Mononuclear cell (primary cell): ENCODE measurements around the gene VAV2. TPM values are rescaled to one million over a fixed set of nuclear protein-coding genes. Genes with fewer than 3 reads are reported as not detected.

Experiments used
- H3K27me3 ChIP-seq: 2 replicates; pipeline ENCODE4 v1.6.0; 2011; ENCODE audit warnings: low read length, control low read depth; ENCODE audit not compliant: insufficient read depth
- H3K4me1 ChIP-seq: 2 replicates; pipeline ENCODE4 v1.5.1; 2011; ENCODE audit warnings: mild to moderate bottlenecking, low read length, control low read depth; ENCODE audit not compliant: insufficient read depth
- H3K4me3 ChIP-seq: 2 replicates; pipeline ENCODE4 v1.5.1; 2011; ENCODE audit warnings: mild to moderate bottlenecking, low read length, moderate library complexity
- H3K9me3 ChIP-seq: 2 replicates; pipeline ENCODE4 v1.5.1; 2011; ENCODE audit warnings: low read depth, mild to moderate bottlenecking, control low read depth, low read length
- total RNA-seq: library from RNA; depleted of rRNA; stranded (reverse); fragments of >200 nt; gene quantifications from one replicate; pipeline ENCODE4 v1.2.3, GENCODE V29; 2012

The VAV2 gene
- total RNA-seq, 1 donor = 4.5 TPM

DNA sequence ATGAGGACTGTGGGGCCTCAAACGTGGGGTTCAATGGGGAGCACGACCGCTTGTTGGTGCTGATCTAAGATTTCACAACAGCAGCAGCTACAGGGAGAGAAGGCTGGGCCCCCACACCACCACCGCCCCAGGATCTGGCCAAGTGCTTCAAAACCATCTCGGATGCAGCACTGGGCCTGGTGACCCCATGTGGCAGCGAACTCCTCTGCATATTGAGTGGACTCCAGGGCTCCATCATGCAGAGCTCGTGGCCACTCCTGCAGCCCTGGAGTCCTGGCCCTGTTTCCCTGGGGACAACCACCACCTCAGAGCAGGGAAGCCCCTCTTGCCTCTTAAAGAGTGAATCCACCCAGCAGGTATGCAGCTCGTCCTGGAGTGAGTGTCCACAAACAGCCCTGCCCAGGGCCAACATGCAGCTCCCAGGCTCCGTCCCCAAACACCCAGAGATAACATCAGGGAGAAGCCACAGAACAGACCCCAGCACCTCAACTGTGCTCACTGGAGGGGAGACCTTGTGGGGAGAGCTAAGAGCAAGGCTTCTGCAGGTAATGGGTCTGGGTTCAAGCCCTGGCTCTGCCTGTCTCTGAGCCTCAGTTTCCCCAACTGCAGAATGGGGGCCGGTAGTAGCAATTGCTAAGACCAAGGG lies 150.8 kb downstream of the VAV2 start:
- H3K4me1 ChIP-seq = peaks cover 32% of the 10 kb centered on the region
- H3K9me3 ChIP-seq = no peaks in the 10 kb centered on the region
- no peaks in the 10 kb centered on the region for H3K27me3 ChIP-seq
- no peak overlapping the region for H3K4me3 ChIP-seq

DNA sequence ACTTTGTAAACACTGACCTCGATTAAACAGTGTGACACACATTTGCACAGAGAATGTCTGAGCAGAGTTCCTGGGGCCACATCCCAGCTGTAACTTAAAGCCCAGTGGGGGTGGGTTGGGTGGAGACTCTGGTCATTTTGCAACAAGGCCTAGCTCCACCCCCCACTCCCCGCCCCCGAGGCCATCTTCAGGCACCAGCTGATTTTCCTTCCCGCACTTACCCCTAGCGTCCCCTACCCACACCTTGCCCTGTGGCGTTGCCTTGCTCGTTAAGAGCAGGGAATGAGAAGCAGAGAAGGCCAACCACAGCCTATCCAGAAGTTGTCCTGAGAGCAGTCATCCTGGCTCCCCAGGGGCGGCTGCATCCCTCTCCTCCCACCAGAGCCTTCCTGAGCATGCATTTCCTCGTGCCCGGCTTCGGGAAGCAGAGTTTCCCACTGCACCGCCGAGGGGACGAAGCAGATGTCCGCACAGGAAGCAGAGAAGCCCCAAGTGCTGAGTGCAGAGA lies 152.2 kb downstream of the VAV2 start:
- no peaks in the 10 kb centered on the region for H3K9me3 ChIP-seq
- H3K4me1 ChIP-seq = peaks cover 21% of the 10 kb centered on the region
- no peak overlapping the region for H3K4me3 ChIP-seq
- H3K27me3 ChIP-seq = no peaks in the 10 kb centered on the region

DNA sequence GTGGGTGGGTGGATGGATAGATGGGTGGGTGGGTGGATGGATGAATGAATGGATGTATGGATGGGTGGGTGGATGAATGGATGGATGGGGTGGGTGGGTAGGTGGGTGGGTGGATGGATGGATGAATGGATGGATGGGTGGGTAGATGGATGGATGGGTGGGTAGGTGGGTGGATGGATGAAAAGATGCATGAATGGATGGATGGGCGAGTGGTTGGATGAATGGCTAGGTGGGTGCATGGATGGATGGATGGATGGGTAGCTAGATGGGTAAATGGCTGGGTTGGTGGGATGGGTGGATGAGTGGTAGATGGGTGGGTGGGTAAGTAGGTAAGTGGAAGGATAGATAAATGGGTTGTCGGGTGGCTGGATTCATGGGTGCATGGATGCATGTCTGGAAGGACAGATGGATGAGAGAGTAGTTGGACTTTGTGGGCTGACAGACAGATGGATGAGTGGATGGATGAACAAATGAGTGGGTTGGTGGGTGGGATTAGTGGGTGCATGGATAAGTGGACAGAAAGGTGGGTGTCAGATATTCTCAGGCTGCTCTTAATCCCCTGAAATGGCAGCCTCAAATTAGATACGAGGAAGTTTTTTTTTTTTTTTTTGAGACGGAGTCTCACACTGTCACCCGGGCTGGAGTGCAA lies 153.1 kb downstream of the VAV2 start:
- no peak overlapping the region for H3K4me3 ChIP-seq
- H3K4me1 ChIP-seq = peaks cover 12% of the 10 kb centered on the region
- no peaks in the 10 kb centered on the region for H3K9me3 ChIP-seq
- H3K27me3 ChIP-seq = no peaks in the 10 kb centered on the region

DNA sequence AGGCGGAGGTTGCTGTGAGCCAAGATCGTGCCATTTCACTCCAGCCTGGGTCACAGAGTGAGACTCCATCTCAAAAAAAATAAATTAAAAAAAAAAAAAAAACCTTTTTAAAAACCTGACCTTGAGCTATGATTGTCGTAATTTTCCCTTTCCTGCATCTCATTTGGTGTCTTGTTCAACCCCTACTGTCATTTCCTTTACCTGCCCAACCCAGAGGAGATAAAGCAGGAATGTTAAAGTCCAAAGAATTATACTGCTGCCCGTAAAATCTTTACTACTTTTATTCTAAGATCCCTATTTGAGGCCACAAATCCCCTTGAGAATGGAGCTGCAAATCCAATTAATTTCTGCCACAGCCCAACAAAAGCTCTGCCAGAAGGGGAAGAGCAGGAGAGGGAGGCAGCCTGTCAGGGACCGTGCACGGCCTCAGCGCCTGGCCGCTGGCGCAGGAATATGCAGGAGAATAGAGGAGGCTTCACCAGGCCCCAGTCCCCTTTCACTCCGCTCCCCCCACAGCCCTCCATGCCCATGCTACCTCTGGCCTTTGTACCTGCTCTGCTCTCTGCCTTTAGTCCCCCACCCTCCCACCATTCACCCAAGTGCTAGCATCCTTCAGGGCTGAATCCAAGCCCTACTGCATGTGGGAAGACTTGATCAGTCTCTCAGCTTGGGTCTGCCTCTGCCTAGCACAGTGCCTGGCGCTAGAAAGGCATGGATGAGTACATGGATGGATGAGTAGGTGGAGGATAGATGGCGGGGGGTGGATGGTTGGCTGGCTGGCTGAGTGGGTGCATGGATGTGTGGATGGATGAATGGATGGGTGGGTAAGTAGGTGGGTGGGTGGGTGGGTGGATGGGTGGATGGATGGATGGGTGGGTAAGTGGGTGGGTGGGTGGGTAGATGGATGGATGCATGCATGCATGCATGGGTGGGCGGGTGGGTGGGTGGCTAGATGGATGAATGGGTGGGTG lies 154.2 kb downstream of the VAV2 start:
- no peaks in the 10 kb centered on the region for H3K27me3 ChIP-seq
- H3K9me3 ChIP-seq = no peaks in the 10 kb centered on the region
- peaks cover 7% of the 10 kb centered on the region for H3K4me1 ChIP-seq
- no peak overlapping the region for H3K4me3 ChIP-seq

DNA sequence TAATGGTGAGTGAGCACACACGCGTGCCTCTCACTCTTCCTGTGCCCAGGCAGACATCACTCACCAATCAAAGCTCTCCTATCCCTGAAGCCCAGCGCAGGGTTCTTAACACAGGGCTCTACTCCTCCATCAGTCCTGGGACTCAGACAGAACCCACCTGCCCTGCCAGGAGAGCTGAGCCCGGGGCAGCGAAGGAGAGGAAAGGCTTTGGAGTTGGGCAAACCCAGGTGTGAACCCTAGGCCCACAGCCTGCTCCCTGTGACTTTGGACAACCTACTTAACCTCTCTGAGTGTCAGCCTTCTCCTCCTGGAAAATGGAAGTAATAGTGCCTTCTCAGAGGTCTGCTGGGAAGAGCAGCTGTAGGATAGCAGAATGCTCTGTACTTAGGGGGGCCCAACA lies 155.3 kb downstream of the VAV2 start:
- Histone ChIP-seq H3K4me1 (peaks cover 7% of the 10 kb centered on the region), H3K4me3 (no peak overlapping the region), H3K27me3 (no peaks in the 10 kb centered on the region), H3K9me3 (no peaks in the 10 kb centered on the region)

DNA sequence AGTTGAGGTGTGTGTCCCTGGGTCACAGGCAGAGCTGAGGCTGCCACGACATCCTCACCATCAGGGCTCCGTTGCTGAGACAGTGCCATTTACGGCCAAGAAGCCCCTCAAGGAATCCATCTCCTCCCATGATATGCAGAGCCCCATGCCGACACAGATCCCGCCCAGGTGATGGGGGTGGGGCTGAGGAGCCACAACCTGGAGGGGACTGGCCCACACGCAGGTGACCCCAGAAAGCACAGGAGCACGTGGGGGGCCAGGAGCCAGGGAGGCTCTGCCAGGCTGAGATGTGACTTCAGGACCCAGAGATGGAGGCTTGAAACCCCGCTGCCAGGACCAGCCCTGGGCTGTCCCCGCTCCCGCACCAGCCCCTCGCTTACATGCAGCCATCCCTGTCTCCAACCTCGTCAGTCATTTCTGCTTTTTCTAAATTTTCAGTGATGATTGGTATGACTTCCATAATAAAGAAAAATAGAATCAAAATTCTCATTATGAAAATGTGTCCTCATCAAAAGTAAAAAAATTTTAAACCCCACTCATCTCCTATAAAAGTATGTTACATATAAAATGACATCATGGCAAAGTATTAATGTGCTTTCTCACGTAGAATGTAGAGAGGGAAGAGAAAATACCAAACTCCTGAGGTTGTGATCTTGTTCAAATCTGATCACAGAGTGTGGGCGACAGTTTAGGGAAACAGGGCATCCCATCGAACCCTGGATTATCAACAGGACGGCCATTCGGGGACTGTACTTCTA lies 155.9 kb downstream of the VAV2 start:
- Histone ChIP-seq H3K4me3 (no peak overlapping the region), H3K27me3 (no peaks in the 10 kb centered on the region), H3K4me1 (peaks cover 7% of the 10 kb centered on the region), H3K9me3 (no peaks in the 10 kb centered on the region)

DNA sequence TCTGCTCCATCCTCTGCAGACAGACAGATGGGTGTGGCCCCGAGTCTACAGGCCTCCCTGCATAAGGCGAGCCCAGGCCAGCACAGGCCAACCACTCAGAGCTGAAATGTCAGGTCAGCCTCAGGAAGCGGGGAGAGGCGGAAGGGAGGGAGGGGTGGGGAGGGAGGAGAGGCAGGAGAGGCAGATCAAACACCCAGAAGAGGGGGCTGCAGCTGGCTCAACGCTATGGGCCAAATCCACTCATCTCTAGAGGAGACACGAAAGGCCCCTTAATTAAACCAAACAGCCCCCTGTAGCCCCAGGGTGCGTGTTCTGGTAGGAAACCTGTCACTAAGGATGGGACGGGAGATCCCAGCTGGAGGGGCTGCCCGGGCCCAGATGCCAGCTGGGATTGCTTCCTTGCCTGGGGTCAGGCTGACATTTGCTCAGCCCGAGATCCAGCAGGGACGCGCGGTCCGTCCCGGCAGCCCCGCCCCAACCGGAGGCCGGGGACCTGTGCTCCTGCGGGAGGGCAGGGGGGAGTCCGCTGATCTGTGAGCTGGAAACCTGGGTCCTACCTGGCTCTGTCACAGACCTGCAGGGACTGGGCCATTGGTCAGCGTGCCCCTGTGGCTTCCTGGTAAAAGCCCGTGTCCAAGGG lies 156.7 kb downstream of the VAV2 start:
- Histone ChIP-seq H3K4me3 (no peak overlapping the region), H3K4me1 (peaks cover 7% of the 10 kb centered on the region), H3K27me3 (no peaks in the 10 kb centered on the region), H3K9me3 (no peaks in the 10 kb centered on the region)

DNA sequence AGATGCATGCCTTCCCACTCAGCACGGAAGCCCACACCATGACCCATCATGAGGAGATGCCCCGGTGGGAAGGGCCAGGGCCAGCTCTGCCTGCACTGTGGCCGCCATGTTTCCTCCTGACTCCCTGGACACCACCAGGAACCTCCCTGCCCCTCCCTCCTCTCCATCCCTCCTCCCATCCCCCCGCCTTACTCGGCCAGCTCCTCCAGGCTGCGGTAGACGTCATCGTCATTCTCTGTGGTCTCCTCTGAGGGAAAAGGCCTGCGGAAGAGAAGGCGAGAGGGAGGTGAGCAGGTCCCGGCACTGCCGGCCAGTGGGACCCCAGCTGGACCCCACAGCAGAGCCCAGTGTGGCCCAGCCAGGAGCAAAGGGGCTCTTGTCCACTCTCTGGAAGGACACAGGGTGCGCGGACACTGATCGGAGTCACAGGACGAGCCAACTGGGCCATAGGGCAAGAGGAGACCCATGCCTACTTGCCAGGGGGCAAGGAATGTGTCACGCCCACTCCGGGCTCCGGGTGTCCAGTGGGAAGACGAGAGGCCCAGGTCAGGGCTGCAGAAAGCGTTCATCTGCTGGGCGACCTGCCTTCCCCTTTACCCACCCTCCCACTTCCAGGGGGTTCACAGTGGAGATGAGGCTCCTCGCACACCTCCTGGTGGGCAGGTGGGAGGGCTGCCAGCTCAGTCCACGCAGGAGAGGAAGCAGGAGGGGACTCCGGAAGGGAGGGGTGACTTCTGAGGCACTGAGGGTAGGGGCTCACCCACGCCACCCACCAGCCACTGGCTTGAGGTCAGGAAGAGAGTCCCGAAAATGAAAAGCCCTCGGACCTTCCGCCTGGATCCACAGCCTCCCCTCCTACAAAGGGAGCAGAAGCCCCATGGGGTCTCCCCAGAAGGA lies 157.8 kb downstream of the VAV2 start:
- no peaks in the 10 kb centered on the region for H3K4me1 ChIP-seq
- no peaks in the 10 kb centered on the region for H3K9me3 ChIP-seq
- no peaks in the 10 kb centered on the region for H3K27me3 ChIP-seq
- no peak overlapping the region for H3K4me3 ChIP-seq

DNA sequence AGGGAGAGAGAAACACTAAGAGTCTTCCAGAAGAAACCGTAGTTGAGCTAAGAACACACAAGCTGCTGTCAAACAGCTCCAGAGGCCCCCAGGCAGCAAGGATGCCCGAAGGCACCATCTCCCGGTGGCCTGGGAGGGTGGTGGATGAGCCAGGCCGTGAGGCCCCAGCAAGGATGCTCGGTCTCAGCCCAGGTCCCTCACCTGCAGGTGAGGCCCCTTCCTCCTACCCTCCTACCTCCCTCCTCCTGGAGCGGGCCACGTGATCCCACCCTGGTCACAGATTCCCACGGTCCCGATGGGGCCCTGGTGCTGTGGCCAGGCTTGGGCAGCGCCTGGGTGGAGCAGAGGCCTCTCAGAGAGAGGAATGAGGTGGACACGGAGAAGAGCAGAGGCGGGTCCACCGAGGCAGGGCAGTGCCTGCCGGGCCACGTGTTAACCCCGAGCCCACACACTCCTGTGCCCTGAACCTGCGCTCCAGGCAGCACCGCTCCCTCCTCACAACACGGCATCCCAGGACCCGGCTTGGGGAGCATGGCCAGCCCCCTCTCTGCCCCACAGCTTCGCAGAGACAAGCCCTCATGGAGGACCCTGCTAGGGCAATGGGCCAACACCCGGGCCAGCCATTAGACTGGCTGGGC lies 158.6 kb downstream of the VAV2 start:
- Histone ChIP-seq H3K9me3 (no peaks in the 10 kb centered on the region), H3K4me3 (no peak overlapping the region), H3K4me1 (no peaks in the 10 kb centered on the region), H3K27me3 (no peaks in the 10 kb centered on the region)

DNA sequence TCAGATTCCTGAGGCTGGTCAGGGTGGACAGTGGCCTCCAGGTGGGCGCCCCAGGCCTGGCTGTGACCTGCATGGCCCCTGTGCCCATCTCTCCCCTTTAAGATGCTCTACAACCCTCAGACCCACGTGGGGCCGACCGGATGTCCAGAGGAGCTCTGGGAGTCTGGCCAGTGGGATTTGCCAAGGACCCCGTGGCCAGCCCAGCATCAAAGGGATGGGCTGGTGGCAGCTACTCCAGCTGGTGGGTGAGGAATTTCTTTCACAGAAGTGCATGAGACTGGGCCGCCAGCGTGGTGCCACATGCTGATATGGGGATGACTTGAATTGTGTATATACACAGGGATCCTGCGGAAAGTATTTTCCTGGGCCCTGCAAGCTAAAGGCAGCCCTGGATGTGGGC lies 159.2 kb downstream of the VAV2 start:
- Histone ChIP-seq H3K27me3 (no peaks in the 10 kb centered on the region), H3K4me3 (no peak overlapping the region), H3K4me1 (no peaks in the 10 kb centered on the region), H3K9me3 (no peaks in the 10 kb centered on the region)

DNA sequence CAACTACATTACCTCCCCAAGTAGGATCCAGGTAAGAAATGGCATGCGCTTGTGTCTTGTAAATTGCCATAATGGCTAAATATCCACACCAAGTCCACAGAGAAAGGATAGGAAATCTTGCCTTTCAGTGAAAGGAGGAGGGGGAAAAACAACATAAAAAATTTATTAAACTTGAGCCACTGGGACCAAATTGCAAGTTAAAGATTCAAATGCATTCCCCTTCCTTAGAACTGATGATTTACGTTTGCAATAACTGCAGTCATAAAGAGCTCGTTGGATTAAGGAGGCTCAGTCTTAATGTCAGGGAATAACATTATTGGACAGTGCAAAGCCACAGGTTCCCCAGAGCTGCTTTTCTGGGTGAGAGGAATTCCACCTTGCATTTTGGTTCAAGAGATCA lies 161.4 kb downstream of the VAV2 start:
- no peaks in the 10 kb centered on the region for H3K9me3 ChIP-seq
- no peak overlapping the region for H3K4me3 ChIP-seq
- H3K4me1 ChIP-seq = peaks cover 4% of the 10 kb centered on the region
- H3K27me3 ChIP-seq = no peaks in the 10 kb centered on the region

DNA sequence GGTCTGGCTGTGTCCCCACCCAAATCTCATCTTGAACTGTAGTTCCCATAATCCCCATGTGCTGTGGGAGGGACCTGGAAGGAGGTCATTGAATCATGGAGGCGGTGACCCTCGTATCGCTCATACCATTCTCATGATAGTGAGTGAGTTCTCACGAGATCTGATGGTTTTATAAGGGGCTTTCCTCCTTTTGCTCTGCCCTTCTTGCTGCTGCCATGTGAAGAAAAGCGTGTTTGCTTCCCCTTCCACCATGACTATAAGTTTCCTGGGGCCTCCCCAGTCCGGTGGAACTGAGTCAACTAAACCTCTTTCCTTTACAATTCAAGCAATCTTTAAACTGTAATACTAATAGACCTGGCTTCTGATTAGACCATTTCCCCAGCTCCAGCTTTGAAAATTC lies 161.8 kb downstream of the VAV2 start:
- peaks cover 4% of the 10 kb centered on the region for H3K4me1 ChIP-seq
- H3K27me3 ChIP-seq = no peaks in the 10 kb centered on the region
- H3K9me3 ChIP-seq = no peaks in the 10 kb centered on the region
- no peak overlapping the region for H3K4me3 ChIP-seq

DNA sequence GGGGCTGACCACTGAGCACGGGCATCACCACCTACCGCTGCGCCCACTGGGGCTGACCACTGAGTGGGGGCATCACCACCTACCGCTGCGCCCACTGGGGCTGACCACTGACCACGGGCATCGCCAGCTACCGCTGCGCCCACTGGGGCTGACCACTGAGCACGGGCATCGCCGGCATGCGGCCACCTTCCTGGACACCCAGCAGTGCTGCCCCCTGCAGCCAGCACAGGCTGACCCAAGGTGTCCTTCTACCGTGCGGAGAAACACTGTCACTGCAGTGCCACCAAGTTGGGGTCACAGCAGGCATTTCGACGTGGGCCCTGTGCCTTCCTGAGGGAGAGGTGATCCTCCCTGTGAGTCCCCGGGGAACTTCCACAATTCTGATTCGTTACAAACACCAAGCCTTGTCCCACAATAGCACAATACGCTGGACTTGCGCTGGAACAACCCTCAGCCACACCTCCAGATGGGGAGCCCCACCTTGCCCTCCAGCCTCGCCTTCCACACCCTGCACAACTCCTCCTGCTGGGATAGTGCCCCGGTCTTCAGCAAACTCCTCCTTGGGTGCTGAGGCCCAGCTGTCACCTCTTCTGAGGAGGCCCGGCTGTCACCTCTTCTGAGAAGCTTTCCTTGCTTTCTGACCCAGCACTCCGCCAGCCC lies 163.7 kb downstream of the VAV2 start:
- Histone ChIP-seq H3K4me1 (peaks cover 4% of the 10 kb centered on the region), H3K4me3 (no peak overlapping the region), H3K9me3 (no peaks in the 10 kb centered on the region), H3K27me3 (no peaks in the 10 kb centered on the region)
